HL-60 (cell line): ENCODE data around the gene CACNA1S.

Experiments
- DNase-seq, 2 experiments: peaks; one replicate each; pipeline ENCODE4 v3.0.0-alpha.2; 2010 to 2020; ENCODE audit warnings: low read depth in 1 of 2, low spot score in 1 of 2
- H3K27ac ChIP-seq: fragments of 250-450 bp; sonication (Bioruptor Pico); replicated peaks from 2 replicates; pipeline ENCODE4 v1.5.1; 2020; ENCODE audit warnings: mild to moderate bottlenecking, moderate library complexity
- H3K27me3 ChIP-seq: fragments of 250-450 bp; sonication (Bioruptor Pico); 2 replicates; pipeline ENCODE4 v1.5.1; 2021; ENCODE audit warnings: mild to moderate bottlenecking, moderate library complexity; ENCODE audit not compliant: insufficient read depth, poor library complexity, severe bottlenecking
- H3K4me3 ChIP-seq: replicated peaks from 2 replicates; pipeline ENCODE4 v1.5.1; 2011; ENCODE audit warnings: mild to moderate bottlenecking, control low read depth, low read length; ENCODE audit not compliant: insufficient read depth
- CTCF ChIP-seq: IDR thresholded peaks from one replicate; pipeline ENCODE4 v1.5.1; 2011; ENCODE audit warnings: low read length, control low read depth, inconsistent platforms; ENCODE audit not compliant: insufficient read depth
- GABPA ChIP-seq: IDR thresholded peaks from 2 replicates; pipeline ENCODE4 v1.6.1; 2012; ENCODE audit warnings: low read depth
- POLR2AphosphoS5 ChIP-seq: IDR thresholded peaks from 2 replicates; pipeline ENCODE4 v1.6.1; 2012; ENCODE audit warnings: low read depth
- REST ChIP-seq: IDR thresholded peaks from 2 replicates; pipeline ENCODE4 v1.6.1; 2012; ENCODE audit warnings: low read depth; ENCODE audit not compliant: insufficient replicate concordance
- SPI1 ChIP-seq: IDR thresholded peaks from 2 replicates; pipeline ENCODE4 v1.6.1; 2012; ENCODE audit warnings: low read depth, mild to moderate bottlenecking, borderline replicate concordance

The CACNA1S gene

GRCh38 chr1:201153474-201154388, 41.5 kb upstream of the CACNA1S start:
- Histone ChIP-seq H3K27me3 (no peaks in the 10 kb centered on the region), H3K27ac (peak overlapping the region; percentile 36), H3K4me3 (peak overlapping the region; percentile 72)
- no peak for DNase-seq
- TF ChIP-seq GABPA (no peak), POLR2AphosphoS5 (no peak), CTCF (no peak), REST (no peak), SPI1 (no peak)

- no peak overlapping the region for H3K4me3 ChIP-seq
- peak in 1 of 2 experiments; percentile 18 for DNase-seq
- H3K27ac ChIP-seq, result no peak overlapping the region
- no peaks in the 10 kb centered on the region for H3K27me3 ChIP-seq
- peak; percentile 3 for TF ChIP-seq CTCF
- TF ChIP-seq REST, result no peak
- TF ChIP-seq SPI1, result no peak
These were observed 37.2 kb upstream of the CACNA1S start for GRCh38 chr1:201149400-201149799.

- no peak for DNase-seq
- TF ChIP-seq REST, result no peak
- TF ChIP-seq CTCF, result no peak
- TF ChIP-seq GABPA, result no peak
- TF ChIP-seq SPI1, result no peak
- TF ChIP-seq POLR2AphosphoS5, result no peak
- Histone ChIP-seq H3K4me3 (no peak overlapping the region), H3K27me3 (no peaks in the 10 kb centered on the region), H3K27ac (no peak overlapping the region)
These were observed 35.3 kb upstream of the CACNA1S start for GRCh38 chr1:201147396-201148015.
